Measurements from ENCODE around the gene BCL2A1. TPM values are rescaled to one million over a fixed set of nuclear protein-coding genes. Genes with fewer than 3 reads are reported as not detected.

Gene BCL2A1
- total and polyA plus RNA-seq, 10 of the 15 experiments (the other 5 are each of a cell fraction or from before 2014, with no cell fraction given) = 181 to 570 (median 321) TPM

- POLR2A ChIA-PET = interaction anchor here (0.6 to 4.3 kb wide), 19 partner anchors 8 to 85 kb away, joined by 3 to 66 read pairs (median 4); partner anchors contain the start of gene BCL2A1
- H3K4me2 ChIP-seq (ENCODE audit: control insufficient read depth, insufficient read depth) = peak overlapping the region; percentile 96
- peak overlapping the region; percentile 99 for H3K27ac ChIP-seq (ENCODE audit: control insufficient read depth, insufficient read depth)
- CTCF ChIA-PET = interaction anchor here (1.3 to 4.1 kb wide), 8 partner anchors 8 to 83 kb away, joined by 3 to 30 read pairs (median 6); no protein-coding TSS in a partner anchor
- intact Hi-C loops (cut with micrococcal nuclease; ENCODE audit: unreplicated experiment) = loop anchor here (2.0 kb wide), 1 partner anchor 33 kb away; no protein-coding TSS in a partner anchor
- peaks cover 5% of the 10 kb centered on the region; the same call in 1 of the 2 replicates for H3K79me2 ChIP-seq (ENCODE audit: control insufficient read depth, insufficient read depth, low read length)
- TSS peak; percentile 82 for BruUV-seq (replicated peaks)
- peak overlapping the region; percentile 86 for H3K9ac ChIP-seq (ENCODE audit: control insufficient read depth, insufficient read depth, low read length)
- RAD21 ChIA-PET (ENCODE audit: unreplicated experiment) = interaction anchor here (0.7 to 3.6 kb wide), 19 partner anchors 10 to 88 kb away, joined by 3 to 59 read pairs (median 5); partner anchors contain the start of genes BCL2A1 and ZFAND6
- under 1% methylated on average over 6 of the region's 6 CpGs for WGBS (ENCODE audit: insufficient coverage, insufficient replicate concordance, low lambda C conversion rate, missing lambda C conversion rate)
- TF ChIP-seq MLLT1 (IDR thresholded peaks at IDR 0.05) = 0 out of 2 replicates have a peak, but pooled peaks have one; percentile 20
- TF ChIP-seq IKZF1 (conservative IDR thresholded peaks at IDR 0.05) = no peak
- no peak for TF ChIP-seq SMARCA5 (IDR thresholded peaks at IDR 0.05)
- no peak for TF ChIP-seq GATAD2B (conservative IDR thresholded peaks at IDR 0.05; ENCODE audit: low read depth)
- TF ChIP-seq SP1 (IDR thresholded peaks at IDR 0.05; ENCODE audit: low read depth, low read length) = no peak
- TF ChIP-seq ZNF274 (IDR thresholded peaks at IDR 0.05; ENCODE audit: insufficient read depth, insufficient read length) = no peak
- no peak for TF ChIP-seq JUNB (IDR thresholded peaks at IDR 0.05)
- no peak for TF ChIP-seq PRDM15 (CRISPR knock-in tag; IDR thresholded peaks at IDR 0.05)
- no peak for TF ChIP-seq YBX1 (IDR thresholded peaks at IDR 0.05)
- TF ChIP-seq POLR2AphosphoS5 (IDR thresholded peaks at IDR 0.05; ENCODE audit: low read length) = peak; percentile 77
- no peak for TF ChIP-seq ZNF24 (IDR thresholded peaks at IDR 0.05)
- no peak for TF ChIP-seq HDAC6 (IDR thresholded peaks at IDR 0.05; ENCODE audit: unreplicated experiment)
- TF ChIP-seq CBFB (IDR thresholded peaks at IDR 0.05; ENCODE audit: low read depth) = no peak
- H2AFZ ChIP-seq (ENCODE audit: control insufficient read depth, low read depth, low read length) = peak overlapping the region; percentile 49
- DNase-seq (ENCODE audit: low read depth, low spot score) (no peak), FAIRE-seq (no peak), ATAC-seq (peak; percentile 6)
- peaks cover 78% of the 10 kb centered on the region for H3K4me1 ChIP-seq (ENCODE audit: control insufficient read depth, insufficient read depth, low read length)
- no peaks in the 10 kb centered on the region for H4K20me1 ChIP-seq (ENCODE audit: control insufficient read depth, insufficient read depth)
- peak overlapping the region; percentile 47; the same call in 1 of the 2 replicates for H3K4me3 ChIP-seq
- H3K27me3 ChIP-seq (replicated peaks in 1 of 2; ENCODE audit: control insufficient read depth in 2 of 2, insufficient read depth in 2 of 2, low read length in 1 of 2) = no peaks in the 10 kb centered on the region
- in situ Hi-C loops (cut with MboI) = no loop called here
- H3K36me3 ChIP-seq (ENCODE audit: control insufficient read depth in 2 of 2, insufficient read depth in 2 of 2, low read length in 1 of 2) = no peaks in the 10 kb centered on the region
- SMC1A ChIA-PET (ENCODE audit: uncharacterized antibody, unreplicated experiment) = interaction anchor here (0.6 to 4.7 kb wide), 26 partner anchors 9 to 125 kb away, joined by 3 to 38 read pairs (median 6); partner anchors contain the start of genes BCL2A1 and MTHFS
- no peaks in the 10 kb centered on the region for H3K9me3 ChIP-seq (replicated peaks; ENCODE audit: control insufficient read depth, insufficient read depth, low read length)
These were observed 7.3 kb upstream of the BCL2A1 start for GRCh38 chr15:79978260-79978654.

All from GM12878 (cell line).